Naive thymus-derived CD8-positive, alpha-beta T cell (primary cell): Measurements from ENCODE around the gene DCDC2. TPM values are rescaled to one million over a fixed set of nuclear protein-coding genes. Genes with fewer than 3 reads are reported as not detected.

Experiments
- ATAC-seq, 2 donors: fragments of 150-1000 bp; cut with Tn5 transposase in 1 of 2; sonication (Bioruptor Pico), chemical (Tn5 transposase) in 1 of 2; 1 replicate in 1 of 2; 2 replicates in 1 of 2; pipeline ENCODE4 v1.10.0; 2021; ENCODE audit warnings: mild to moderate bottlenecking in 2 of 2, moderate library complexity in 2 of 2
- POLR2A ChIA-PET: fragments of 350-600 bp; sonication (Branson Sonifier 250); formaldehyde crosslinking; loops from one replicate; lab custom pipeline; 2021; ENCODE audit warnings: antibody characterized with exemption; lab: Charles Lee
- DNase-seq, 10 donors: peaks; one replicate each; pipeline versions ENCODE4 v3.0.0 to v3.0.0-alpha.2; 2020 to 2022
- H3K27ac Mint-ChIP-seq, 10 donors: one replicate each; pipeline ENCODE4 v1.8.0; 2020 to 2022; ENCODE audit warnings: mild to moderate bottlenecking in 10 of 10, mixed read lengths in 10 of 10, moderate library complexity in 4 of 10, inconsistent platforms in 1 of 10
- H3K27me3 Mint-ChIP-seq, 5 donors: one replicate each; pipeline ENCODE4 v1.8.0; 2021 to 2022; ENCODE audit warnings: mixed read lengths in 5 of 5
- H3K36me3 Mint-ChIP-seq, 3 donors: one replicate each; pipeline ENCODE4 v1.8.0; 2020 to 2022; ENCODE audit warnings: mixed read lengths in 3 of 3, mild to moderate bottlenecking in 2 of 3, inconsistent platforms in 1 of 3
- H3K4me1 Mint-ChIP-seq, 4 donors: one replicate each; pipeline ENCODE4 v1.8.0; 2021 to 2022; ENCODE audit warnings: mixed read lengths in 4 of 4
- H3K4me3 Mint-ChIP-seq, 10 donors: one replicate each; pipeline ENCODE4 v1.8.0; 2020 to 2022; ENCODE audit warnings: mild to moderate bottlenecking in 10 of 10, mixed read lengths in 10 of 10, moderate library complexity in 6 of 10, inconsistent platforms in 1 of 10
- H3K9me3 Mint-ChIP-seq, 9 donors: one replicate each; pipeline ENCODE4 v1.8.0; 2020 to 2022; ENCODE audit warnings: mixed read lengths in 9 of 9, mild to moderate bottlenecking in 3 of 9, inconsistent platforms in 1 of 9, moderate library complexity in 1 of 9
- polyA plus RNA-seq, 3 donors: library from polyadenylated mRNA; unstranded; fragments of 300-500 nt; fragmentation: Illumina TruSeq; gene quantifications; one replicate each; pipeline ENCODE4 v1.2.3, GENCODE V29; 2021
- total RNA-seq, 8 experiments: library from RNA in 2 of 8; stranded (reverse) in 2 of 8; gene quantifications; one replicate each; pipeline ENCODE4 v1.2.3 and lab custom pipeline; 2021 to 2026

The DCDC2 gene
- total and polyA plus RNA-seq, 5 experiments from 2014 or later, result not detected

- H3K9me3 Mint-ChIP-seq, result peaks cover 0 to 2% (median 0%) of the 10 kb centered on the region in 9 donors
- DNase-seq (no peak), ATAC-seq (no peak)
Measured at GRCh38 chr6:24187965-24188577, 169.8 kb downstream of the DCDC2 start.

GRCh38 chr6:24186349-24186748, 171.5 kb downstream of the DCDC2 start:
- POLR2A ChIA-PET, result interaction anchor here (0.5 kb wide), 1 partner anchor 36 kb away, joined by 3 read pairs; no protein-coding TSS in a partner anchor
- H3K4me3 Mint-ChIP-seq, result no peak overlapping the region

More at GRCh38 chr6:24187965-24188577, 169.8 kb downstream of the DCDC2 start:
- no peaks in the 10 kb centered on the region for H3K4me1 Mint-ChIP-seq
- H3K27me3 Mint-ChIP-seq, result peaks cover 7 to 33% (median 13%) of the 10 kb centered on the region in 5 donors
- H3K27ac Mint-ChIP-seq, result no peak overlapping the region
- POLR2A ChIA-PET, result no interaction called here
- H3K36me3 Mint-ChIP-seq, result no peaks in the 10 kb centered on the region
- H3K4me3 Mint-ChIP-seq, result no peak overlapping the region

GRCh38 chr6:24183584-24183983, 174.3 kb downstream of the DCDC2 start:
- POLR2A ChIA-PET, result no interaction called here
- Mint-ChIP-seq H3K36me3 (no peaks in the 10 kb centered on the region), H3K4me3 (no peak overlapping the region), H3K9me3 (peaks cover 0 to 9% (median 0%) of the 10 kb centered on the region in 9 donors), H3K27me3 (peaks cover 6 to 23% (median 7%) of the 10 kb centered on the region in 5 donors), H3K27ac (no peak overlapping the region), H3K4me1 (no peaks in the 10 kb centered on the region)
- no peak for DNase-seq
- ATAC-seq, result no peak

More at GRCh38 chr6:24186349-24186748, 171.5 kb downstream of the DCDC2 start:
- Mint-ChIP-seq H3K4me1 (no peaks in the 10 kb centered on the region), H3K9me3 (peaks cover 0 to 9% (median 0%) of the 10 kb centered on the region in 9 donors), H3K27ac (no peak overlapping the region), H3K36me3 (no peaks in the 10 kb centered on the region), H3K27me3 (peaks cover 5 to 25% (median 9%) of the 10 kb centered on the region in 5 donors)
- DNase-seq (no peak), ATAC-seq (no peak)

GRCh38 chr6:24157886-24158285, 200.0 kb downstream of the DCDC2 start:
- DNase-seq (no peak), ATAC-seq (no peak)
- no peak overlapping the region for H3K4me3 Mint-ChIP-seq
- POLR2A ChIA-PET, result no interaction called here
- no peak overlapping the region for H3K27ac Mint-ChIP-seq
- peaks cover 5 to 35% (median 11%) of the 10 kb centered on the region in 5 donors for H3K27me3 Mint-ChIP-seq
- no peaks in the 10 kb centered on the region for H3K36me3 Mint-ChIP-seq
- H3K9me3 Mint-ChIP-seq, result no peaks in the 10 kb centered on the region
- no peaks in the 10 kb centered on the region for H3K4me1 Mint-ChIP-seq

- Mint-ChIP-seq H3K36me3 (no peaks in the 10 kb centered on the region), H3K4me1 (no peaks in the 10 kb centered on the region), H3K27me3 (peaks cover 6 to 56% (median 23%) of the 10 kb centered on the region in 5 donors), H3K27ac (no peak overlapping the region), H3K4me3 (no peak overlapping the region), H3K9me3 (peaks cover 0 to 21% (median 6%) of the 10 kb centered on the region in 9 donors)
- no peak for DNase-seq
- POLR2A ChIA-PET, result no interaction called here
- ATAC-seq, result no peak
Measured at GRCh38 chr6:24154121-24154520, 203.7 kb downstream of the DCDC2 start.

GRCh38 chr6:24152014-24152413, 205.8 kb downstream of the DCDC2 start:
- ATAC-seq (no peak), DNase-seq (no peak)
- H3K36me3 Mint-ChIP-seq, result no peaks in the 10 kb centered on the region
- H3K27me3 Mint-ChIP-seq, result peaks cover 5 to 56% (median 16%) of the 10 kb centered on the region in 5 donors
- POLR2A ChIA-PET, result no interaction called here
- H3K4me1 Mint-ChIP-seq, result no peaks in the 10 kb centered on the region
- H3K27ac Mint-ChIP-seq, result no peak overlapping the region
- H3K4me3 Mint-ChIP-seq, result no peak overlapping the region
- peaks cover 0 to 21% (median 6%) of the 10 kb centered on the region in 9 donors for H3K9me3 Mint-ChIP-seq

GRCh38 chr6:24149836-24150235, 208.0 kb downstream of the DCDC2 start:
- no peak overlapping the region for H3K4me3 Mint-ChIP-seq
- no peaks in the 10 kb centered on the region for H3K4me1 Mint-ChIP-seq
- ATAC-seq (no peak), DNase-seq (no peak)
- H3K9me3 Mint-ChIP-seq, result peaks cover 0 to 21% (median 6%) of the 10 kb centered on the region in 9 donors
- POLR2A ChIA-PET, result interaction anchor here (0.6 kb wide), 1 partner anchor 36 kb away, joined by 3 read pairs; no protein-coding TSS in a partner anchor
- H3K36me3 Mint-ChIP-seq, result no peaks in the 10 kb centered on the region
- peaks cover 7 to 49% (median 16%) of the 10 kb centered on the region in 5 donors for H3K27me3 Mint-ChIP-seq
- H3K27ac Mint-ChIP-seq, result no peak overlapping the region

GRCh38 chr6:24149296-24149695, 208.6 kb downstream of the DCDC2 start:
- POLR2A ChIA-PET, result no interaction called here
- no peak for ATAC-seq
- no peak for DNase-seq
- Mint-ChIP-seq H3K4me1 (no peaks in the 10 kb centered on the region), H3K27me3 (peaks cover 7 to 49% (median 16%) of the 10 kb centered on the region in 5 donors), H3K9me3 (peaks cover 0 to 21% (median 6%) of the 10 kb centered on the region in 9 donors), H3K4me3 (no peak overlapping the region), H3K36me3 (no peaks in the 10 kb centered on the region), H3K27ac (no peak overlapping the region)

- Mint-ChIP-seq H3K4me1 (no peaks in the 10 kb centered on the region), H3K27me3 (peaks cover 7 to 49% (median 16%) of the 10 kb centered on the region in 5 donors), H3K27ac (no peak overlapping the region), H3K9me3 (peaks cover 0 to 21% (median 7%) of the 10 kb centered on the region in 9 donors), H3K36me3 (no peaks in the 10 kb centered on the region), H3K4me3 (no peak overlapping the region)
- DNase-seq (no peak), ATAC-seq (no peak)
- POLR2A ChIA-PET, result no interaction called here
Measured at GRCh38 chr6:24148684-24149083, 209.2 kb downstream of the DCDC2 start.

- Mint-ChIP-seq H3K4me3 (no peak overlapping the region), H3K27me3 (peaks cover 7 to 49% (median 16%) of the 10 kb centered on the region in 5 donors), H3K27ac (no peak overlapping the region), H3K4me1 (no peaks in the 10 kb centered on the region), H3K9me3 (peaks cover 0 to 21% (median 7%) of the 10 kb centered on the region in 9 donors), H3K36me3 (no peaks in the 10 kb centered on the region)
- DNase-seq, result no peak
- POLR2A ChIA-PET, result no interaction called here
- ATAC-seq, result no peak
Measured at GRCh38 chr6:24148154-24148570, 209.7 kb downstream of the DCDC2 start.

GRCh38 chr6:24147511-24148153, 210.2 kb downstream of the DCDC2 start:
- Mint-ChIP-seq H3K27ac (no peak overlapping the region), H3K36me3 (no peaks in the 10 kb centered on the region), H3K9me3 (peaks cover 0 to 21% (median 7%) of the 10 kb centered on the region in 9 donors), H3K27me3 (peaks cover 7 to 49% (median 16%) of the 10 kb centered on the region in 5 donors), H3K4me3 (no peak overlapping the region), H3K4me1 (no peaks in the 10 kb centered on the region)
- POLR2A ChIA-PET, result no interaction called here
- DNase-seq (no peak), ATAC-seq (no peak)

- ATAC-seq, result no peak
- DNase-seq, result no peak
- Mint-ChIP-seq H3K36me3 (no peaks in the 10 kb centered on the region), H3K9me3 (peaks cover 0 to 16% (median 5%) of the 10 kb centered on the region in 9 donors), H3K27ac (no peak overlapping the region), H3K4me3 (no peak overlapping the region), H3K27me3 (peaks cover 7 to 49% (median 16%) of the 10 kb centered on the region in 5 donors), H3K4me1 (no peaks in the 10 kb centered on the region)
- POLR2A ChIA-PET, result no interaction called here
Measured at GRCh38 chr6:24146871-24147270, 211.0 kb downstream of the DCDC2 start.

- POLR2A ChIA-PET, result no interaction called here
- peaks cover 0 to 6% (median 3%) of the 10 kb centered on the region in 9 donors for H3K9me3 Mint-ChIP-seq
- H3K4me3 Mint-ChIP-seq, result no peak overlapping the region
- peaks cover 7 to 53% (median 12%) of the 10 kb centered on the region in 5 donors for H3K27me3 Mint-ChIP-seq
- H3K27ac Mint-ChIP-seq, result no peak overlapping the region
- no peaks in the 10 kb centered on the region for H3K4me1 Mint-ChIP-seq
- no peak for ATAC-seq
- H3K36me3 Mint-ChIP-seq, result no peaks in the 10 kb centered on the region
- no peak for DNase-seq
Measured at GRCh38 chr6:24145690-24146131, 212.1 kb downstream of the DCDC2 start.
